K562 (cell line): ENCODE measurements around the gene BHLHE40. TPM values are rescaled to one million over a fixed set of nuclear protein-coding genes. Genes with fewer than 3 reads are reported as not detected.

ENCODE experiments used
- ELF4 ChIP-seq: fragments of 450-650 bp; formaldehyde crosslinking; IDR thresholded peaks from 2 replicates; pipeline ENCODE4 v1.4.0; 2022; ENCODE audit warnings: missing genetic modification characterization
- FOXJ3 ChIP-seq: sonication (generic); formaldehyde crosslinking; IDR thresholded peaks from 2 replicates; pipeline ENCODE4 v1.4.0; 2020; ENCODE audit warnings: mild to moderate bottlenecking, missing genetic modification reagents
- HEY1 ChIP-seq: fragments of 250-450 bp; sonication (Bioruptor Pico); IDR thresholded peaks from 2 replicates; pipeline ENCODE4 v1.5.0; 2020; ENCODE audit warnings: mild to moderate bottlenecking, moderate library complexity, borderline replicate concordance
- KLF6 ChIP-seq: fragments of 250-450 bp; sonication (Bioruptor Pico); IDR thresholded peaks from 2 replicates; pipeline ENCODE4 v1.4.0; 2020; ENCODE audit warnings: mild to moderate bottlenecking, moderate library complexity, borderline replicate concordance
- PBX2 ChIP-seq, 2 experiments: IDR thresholded peaks in 1 of 2; conservative IDR thresholded peaks in 1 of 2; 2 replicates each; pipeline ENCODE4 v1.6.1; 2016; ENCODE audit warnings: low read depth in 2 of 2, mild to moderate bottlenecking in 1 of 2, missing compliant biosample characterization in 1 of 2, missing genetic modification characterization in 1 of 2, moderate library complexity in 1 of 2
- PCBP2 ChIP-seq: fragments of 200-400 bp; formaldehyde crosslinking; IDR thresholded peaks from 2 replicates; pipeline ENCODE4 v1.6.1; 2018; ENCODE audit warnings: low read length, low read depth, mild to moderate bottlenecking, moderate library complexity; ENCODE audit not compliant: poor library complexity, severe bottlenecking
- PHTF2 ChIP-seq: fragments of 250-450 bp; sonication (Bioruptor Pico); IDR thresholded peaks from 2 replicates; pipeline ENCODE4 v1.5.0; 2021; ENCODE audit warnings: mild to moderate bottlenecking
- PTBP1 ChIP-seq: fragments of 200-400 bp; formaldehyde crosslinking; IDR thresholded peaks from 2 replicates; pipeline ENCODE4 v1.6.1; 2017; ENCODE audit warnings: low read depth, low read length
- TRIM28 ChIP-seq: fragments of 450-650 bp; IDR thresholded peaks from 2 replicates; pipeline ENCODE4 v1.6.1; 2017
- YY1 ChIP-seq, 3 experiments: IDR thresholded peaks; 2 replicates each; pipeline ENCODE4 v1.6.1; 2011; ENCODE audit warnings: low read length in 2 of 3, mild to moderate bottlenecking in 2 of 3, moderate library complexity in 2 of 3, borderline replicate concordance in 1 of 3, control low read depth in 1 of 3, low read depth in 1 of 3; ENCODE audit not compliant: insufficient read depth in 3 of 3, insufficient replicate concordance in 2 of 3, control insufficient read depth in 1 of 3, insufficient read length in 1 of 3; ENCODE audit errors: extremely low read depth in 1 of 3
- ZBTB9 ChIP-seq: fragments of 450-650 bp; formaldehyde crosslinking; IDR thresholded peaks from 2 replicates; pipeline ENCODE4 v1.4.0; 2020; ENCODE audit warnings: mild to moderate bottlenecking, moderate library complexity
- ZNF695 ChIP-seq: fragments of 450-650 bp; formaldehyde crosslinking; IDR thresholded peaks from 2 replicates; pipeline ENCODE4 v1.4.0; 2020; ENCODE audit warnings: mild to moderate bottlenecking, moderate library complexity
- ZNF75A ChIP-seq: fragments of 450-650 bp; formaldehyde crosslinking; IDR thresholded peaks from 2 replicates; pipeline ENCODE4 v1.4.0; 2020; ENCODE audit warnings: mild to moderate bottlenecking
- polyA plus RNA-seq, 8 experiments: library from polyadenylated mRNA; depleted of rRNA in 4 of 8; stranded (reverse) in 5 of 8; unstranded in 3 of 8; fragments of >200 nt; fragmentation: Nextera tagmentation in 2 of 8; fragmentation: Illumina TruSeq in 1 of 8; extraction: Ambion mirVana in 2 of 8; extraction: Trizol in 1 of 8; gene quantifications; 2 replicates each; pipeline versions ENCODE4 v1.2.1 to v1.2.3, GENCODE V29; 2011 to 2014; ENCODE audit warnings: inconsistent platforms in 1 of 8, missing spikeins in 1 of 8
- total RNA-seq, 7 experiments: library from RNA; depleted of rRNA in 6 of 7; stranded (reverse); fragments of >200 nt in 6 of 7; fragmentation: Illumina TruSeq in 2 of 7; extraction: Trizol in 2 of 7; gene quantifications; 2 replicates each; pipeline versions ENCODE4 v1.2.1 to v1.2.3, GENCODE V29; 2011 to 2021; ENCODE audit warnings: low replicate concordance in 1 of 7
- TF ChIP-seq, protein P1 (sequence below): fragments of 250-450 bp; sonication (Bioruptor Pico); IDR thresholded peaks from 2 replicates; pipeline ENCODE4 v1.8.0; 2022; ENCODE audit warnings: inconsistent platforms, mild to moderate bottlenecking, moderate library complexity, borderline replicate concordance
- TF ChIP-seq, protein P2 (sequence below): fragments of 450-650 bp; conservative IDR thresholded peaks from 2 replicates; pipeline ENCODE4 v1.6.1; 2016; ENCODE audit warnings: missing genetic modification characterization, low read depth, mild to moderate bottlenecking, control low read depth, missing compliant biosample characterization

Gene BHLHE40
- total and polyA plus RNA-seq, 9 of the 15 experiments (the other 6 are each of a cell fraction or from before 2014, with no cell fraction given): 12.0 to 83.9 (median 31.4) TPM

- TF ChIP-seq, protein P1, sequence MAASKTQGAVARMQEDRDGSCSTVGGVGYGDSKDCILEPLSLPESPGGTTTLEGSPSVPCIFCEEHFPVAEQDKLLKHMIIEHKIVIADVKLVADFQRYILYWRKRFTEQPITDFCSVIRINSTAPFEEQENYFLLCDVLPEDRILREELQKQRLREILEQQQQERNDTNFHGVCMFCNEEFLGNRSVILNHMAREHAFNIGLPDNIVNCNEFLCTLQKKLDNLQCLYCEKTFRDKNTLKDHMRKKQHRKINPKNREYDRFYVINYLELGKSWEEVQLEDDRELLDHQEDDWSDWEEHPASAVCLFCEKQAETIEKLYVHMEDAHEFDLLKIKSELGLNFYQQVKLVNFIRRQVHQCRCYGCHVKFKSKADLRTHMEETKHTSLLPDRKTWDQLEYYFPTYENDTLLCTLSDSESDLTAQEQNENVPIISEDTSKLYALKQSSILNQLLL (CRISPR knock-in tag): no peak
- TF ChIP-seq ZNF695 (CRISPR knock-in tag) (no peak), PTBP1 (no peak), PBX2 (CRISPR knock-in tag; IDR thresholded peaks at IDR 0.05; ENCODE audit: low read depth) (no peak), PBX2 (tag; conservative IDR thresholded peaks at IDR 0.05; ENCODE audit: low read depth) (no peak), PHTF2 (0 out of 2 replicates have a peak, but pooled peaks have one; percentile 50), TRIM28 (no peak), PCBP2 (no peak), ZNF75A (CRISPR knock-in tag) (no peak), HEY1 (CRISPR knock-in tag) (no peak), ELF4 (no peak), YY1 (IDR thresholded peaks at IDR 0.05; ENCODE audit: borderline replicate concordance in 1 of 3, control insufficient read depth in 1 of 3, extremely low read depth in 1 of 3, insufficient read depth in 3 of 3, insufficient read length in 1 of 3, insufficient replicate concordance in 2 of 3, low read depth in 1 of 3, low read length in 2 of 3) (peak in 1 of 3 experiments; percentile 58), FOXJ3 (no peak), ZBTB9 (CRISPR knock-in tag) (peak; percentile 51; the same call in 1 of the 2 replicates), KLF6 (CRISPR knock-in tag) (no peak)
- TF ChIP-seq, protein P2, sequence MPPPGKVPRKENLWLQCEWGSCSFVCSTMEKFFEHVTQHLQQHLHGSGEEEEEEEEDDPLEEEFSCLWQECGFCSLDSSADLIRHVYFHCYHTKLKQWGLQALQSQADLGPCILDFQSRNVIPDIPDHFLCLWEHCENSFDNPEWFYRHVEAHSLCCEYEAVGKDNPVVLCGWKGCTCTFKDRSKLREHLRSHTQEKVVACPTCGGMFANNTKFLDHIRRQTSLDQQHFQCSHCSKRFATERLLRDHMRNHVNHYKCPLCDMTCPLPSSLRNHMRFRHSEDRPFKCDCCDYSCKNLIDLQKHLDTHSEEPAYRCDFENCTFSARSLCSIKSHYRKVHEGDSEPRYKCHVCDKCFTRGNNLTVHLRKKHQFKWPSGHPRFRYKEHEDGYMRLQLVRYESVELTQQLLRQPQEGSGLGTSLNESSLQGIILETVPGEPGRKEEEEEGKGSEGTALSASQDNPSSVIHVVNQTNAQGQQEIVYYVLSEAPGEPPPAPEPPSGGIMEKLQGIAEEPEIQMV (tag): no peak
Observed at GRCh38 chr3:4983739-4984510, 4.7 kb downstream of the BHLHE40 start (continued).
